IPS-18a (cell line): ENCODE results near the gene PEX26.
"Not testable (repeated sequence)": the region's sequence is repeated elsewhere in the genome, so short reads cannot be mapped to it uniquely, and the experiment has no call there.

Source experiments
- H3K27ac ChIP-seq: one replicate; pipeline ENCODE4 v1.5.1; 2013; ENCODE audit warnings: low read length
- H3K27me3 ChIP-seq: one replicate; pipeline ENCODE4 v1.6.1; 2013; ENCODE audit warnings: mild to moderate bottlenecking, low read length; ENCODE audit not compliant: control insufficient read depth, insufficient read depth
- H3K36me3 ChIP-seq: one replicate; pipeline ENCODE4 v1.6.1; 2013; ENCODE audit warnings: low read depth, low read length; ENCODE audit not compliant: control insufficient read depth
- H3K4me1 ChIP-seq: one replicate; pipeline ENCODE4 v1.6.1; 2013; ENCODE audit warnings: low read depth, low read length; ENCODE audit not compliant: control insufficient read depth
- H3K4me3 ChIP-seq: one replicate; pipeline ENCODE4 v1.5.1; 2013; ENCODE audit warnings: low read length
- H3K9ac ChIP-seq: one replicate; pipeline ENCODE4 v1.6.1; 2013; ENCODE audit warnings: mild to moderate bottlenecking, low read length, moderate library complexity
- H3K9me3 ChIP-seq: one replicate; pipeline ENCODE4 v1.6.1; 2013; ENCODE audit warnings: low read depth, low read length; ENCODE audit not compliant: control insufficient read depth

PEX26 gene

DNA sequence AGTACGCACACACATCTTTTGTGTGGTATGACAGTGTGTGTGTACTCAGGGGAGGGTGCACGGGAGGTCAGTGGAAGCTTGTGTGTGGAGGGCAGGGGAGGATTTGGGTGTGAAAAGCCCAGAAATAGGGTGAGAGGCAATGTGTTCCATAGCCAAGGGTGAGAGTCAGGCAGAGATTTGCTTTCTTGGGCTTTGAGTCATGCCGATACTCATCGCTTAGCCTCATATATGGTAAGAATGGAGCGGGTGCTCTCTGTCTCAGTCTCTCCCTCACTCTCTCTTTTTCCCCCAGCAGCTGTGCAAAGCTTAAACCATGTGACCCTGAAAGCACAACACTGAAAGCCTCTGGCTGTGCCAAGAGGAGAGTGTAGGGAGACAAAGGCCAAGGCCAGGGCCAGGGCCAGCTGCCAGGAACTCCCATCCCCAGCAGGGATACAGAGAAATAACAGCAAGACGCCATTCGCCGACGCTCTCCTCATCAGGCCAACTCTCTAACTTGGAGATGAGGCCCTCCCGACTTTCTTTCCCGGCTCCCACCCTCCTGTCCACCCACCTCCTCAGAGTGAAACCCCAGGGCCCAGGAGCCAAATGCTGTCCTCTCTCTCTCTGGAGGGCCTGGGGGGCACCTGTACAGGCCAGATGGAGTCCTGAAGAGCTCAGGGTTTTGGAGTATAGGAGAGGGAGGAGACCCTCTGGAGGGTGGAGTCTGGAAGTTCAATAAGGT, 33.1 kb upstream of the PEX26 start:
- no peak overlapping the region for H3K4me3 ChIP-seq
- H3K9me3 ChIP-seq = no peaks in the 10 kb centered on the region
- no peaks in the 10 kb centered on the region for H3K27me3 ChIP-seq
- H3K36me3 ChIP-seq = no peaks in the 10 kb centered on the region
- H3K4me1 ChIP-seq = no peaks in the 10 kb centered on the region
- no peak overlapping the region for H3K27ac ChIP-seq
- no peak overlapping the region for H3K9ac ChIP-seq

DNA sequence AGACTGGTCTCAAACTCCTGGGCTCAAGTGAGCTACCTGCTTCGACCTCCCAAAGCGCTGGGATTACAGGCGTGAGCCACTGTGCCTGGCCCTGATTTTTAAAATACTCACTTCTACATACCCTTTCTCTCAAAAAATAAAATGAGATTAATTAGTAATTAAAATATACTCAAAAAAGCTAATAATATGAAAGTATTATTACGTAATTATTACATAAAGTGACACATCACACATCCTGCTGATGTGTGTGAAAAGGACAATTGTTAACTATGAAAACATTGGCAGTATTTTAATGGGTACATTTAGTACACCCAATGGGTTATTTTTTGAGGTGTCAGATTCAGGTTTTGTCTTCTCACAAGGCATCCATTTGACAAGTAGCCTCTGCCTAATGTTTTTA, 32.0 kb upstream of the PEX26 start:
- H3K27ac ChIP-seq = no peak overlapping the region

DNA sequence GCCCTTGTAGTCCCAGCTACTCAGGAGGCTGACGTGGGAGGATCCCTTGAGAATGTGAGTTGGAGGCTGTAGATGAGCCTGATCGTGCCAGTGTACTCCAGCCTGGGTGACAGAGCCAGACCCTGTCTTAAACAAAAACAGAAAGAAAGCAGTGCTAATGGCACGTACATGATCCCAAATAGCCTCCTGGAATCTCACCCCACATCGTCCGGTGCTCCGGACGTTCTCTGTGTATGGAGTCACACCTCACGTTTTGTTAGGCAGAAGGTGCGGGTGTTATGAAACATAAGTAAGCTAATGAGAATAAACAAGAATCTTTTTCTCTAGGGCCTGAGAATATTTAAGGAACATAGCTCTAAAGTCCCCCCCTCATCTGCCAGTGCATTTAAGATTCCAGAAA, 29.7 kb upstream of the PEX26 start:
- Histone ChIP-seq H3K4me1 (no peaks in the 10 kb centered on the region), H3K4me3 (no peak overlapping the region), H3K36me3 (no peaks in the 10 kb centered on the region), H3K27me3 (no peaks in the 10 kb centered on the region), H3K9me3 (no peaks in the 10 kb centered on the region), H3K9ac (no peak overlapping the region), H3K27ac (no peak overlapping the region)

More for the DNA sequence above, 32.0 kb upstream of the PEX26 start:
- Histone ChIP-seq H3K36me3 (no peaks in the 10 kb centered on the region), H3K4me1 (no peaks in the 10 kb centered on the region), H3K4me3 (no peak overlapping the region), H3K9ac (no peak overlapping the region), H3K27me3 (no peaks in the 10 kb centered on the region), H3K9me3 (no peaks in the 10 kb centered on the region)

DNA sequence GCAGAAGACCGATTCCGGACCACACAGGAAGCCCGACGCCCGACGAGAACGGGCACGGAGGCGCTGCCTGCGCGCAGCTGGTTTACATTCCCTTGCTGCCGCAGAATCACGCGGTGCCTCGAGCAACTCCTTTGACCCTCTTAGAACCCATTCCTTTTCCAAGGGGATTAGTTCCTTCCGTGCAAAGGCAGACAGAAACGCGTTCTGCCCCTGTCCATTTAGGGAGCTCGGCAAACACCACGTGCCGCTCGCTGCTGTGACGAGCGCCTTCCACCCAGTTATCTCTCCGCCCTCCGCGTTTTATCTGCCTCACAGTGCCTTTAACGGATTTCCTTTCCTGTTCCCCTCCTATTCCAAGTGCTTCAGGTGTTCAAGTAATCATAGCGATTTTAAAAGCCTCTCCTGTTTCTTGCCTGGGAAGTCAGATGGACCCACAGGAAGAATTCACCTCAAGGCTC, 29.3 kb upstream of the PEX26 start:
- H3K27ac ChIP-seq = no peak overlapping the region
- no peak overlapping the region for H3K9ac ChIP-seq
- H3K27me3 ChIP-seq = no peaks in the 10 kb centered on the region
- no peaks in the 10 kb centered on the region for H3K9me3 ChIP-seq
- H3K4me3 ChIP-seq = no peak overlapping the region
- H3K4me1 ChIP-seq = no peaks in the 10 kb centered on the region
- H3K36me3 ChIP-seq = no peaks in the 10 kb centered on the region

DNA sequence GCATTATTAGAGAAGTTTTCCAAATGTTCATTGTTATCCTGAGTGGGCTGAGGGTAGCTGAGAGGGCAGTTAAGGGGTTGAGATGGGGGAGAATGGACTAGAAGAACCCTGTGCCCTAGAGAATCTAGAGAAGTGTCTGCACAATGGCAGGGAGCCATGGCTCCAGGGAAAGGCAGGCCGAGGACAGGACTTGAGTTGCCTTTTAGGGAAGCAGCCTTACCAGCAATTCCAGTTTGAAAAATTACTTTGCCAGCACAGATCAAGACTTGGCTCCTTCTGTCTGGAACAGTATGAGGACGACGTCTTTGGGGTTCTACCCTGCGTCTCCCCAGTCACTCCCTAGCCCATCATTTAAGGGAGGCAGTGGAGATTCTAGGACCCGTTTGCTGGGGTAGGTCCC, 27.7 kb upstream of the PEX26 start:
- Histone ChIP-seq H3K27ac (no peak overlapping the region), H3K27me3 (no peaks in the 10 kb centered on the region), H3K9ac (no peak overlapping the region), H3K4me3 (no peak overlapping the region), H3K4me1 (no peaks in the 10 kb centered on the region), H3K9me3 (no peaks in the 10 kb centered on the region), H3K36me3 (no peaks in the 10 kb centered on the region)

DNA sequence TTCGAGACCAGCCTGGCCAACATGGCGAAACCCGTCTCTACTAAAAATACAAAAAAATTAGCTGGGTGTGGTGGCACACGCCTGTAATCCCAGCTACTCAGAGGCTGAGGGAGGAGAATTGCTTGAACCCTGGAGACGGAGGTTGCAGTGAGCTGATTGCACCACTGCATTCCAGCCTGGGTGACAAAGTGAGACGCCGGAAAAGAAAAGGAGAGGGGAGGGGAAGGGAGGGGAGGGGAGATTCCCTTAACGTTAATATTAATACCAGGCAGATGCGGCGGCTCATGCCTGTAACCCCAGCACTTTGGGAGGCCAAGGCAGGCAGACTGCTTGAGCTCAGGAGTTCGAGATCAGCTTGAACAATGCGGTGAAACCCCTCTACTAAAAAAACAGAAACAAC, 26.7 kb upstream of the PEX26 start:
- not testable (repeated sequence) for H3K36me3 ChIP-seq, H3K9ac ChIP-seq, H3K9me3 ChIP-seq, H3K27ac ChIP-seq, H3K27me3 ChIP-seq, H3K4me1 ChIP-seq, H3K4me3 ChIP-seq

DNA sequence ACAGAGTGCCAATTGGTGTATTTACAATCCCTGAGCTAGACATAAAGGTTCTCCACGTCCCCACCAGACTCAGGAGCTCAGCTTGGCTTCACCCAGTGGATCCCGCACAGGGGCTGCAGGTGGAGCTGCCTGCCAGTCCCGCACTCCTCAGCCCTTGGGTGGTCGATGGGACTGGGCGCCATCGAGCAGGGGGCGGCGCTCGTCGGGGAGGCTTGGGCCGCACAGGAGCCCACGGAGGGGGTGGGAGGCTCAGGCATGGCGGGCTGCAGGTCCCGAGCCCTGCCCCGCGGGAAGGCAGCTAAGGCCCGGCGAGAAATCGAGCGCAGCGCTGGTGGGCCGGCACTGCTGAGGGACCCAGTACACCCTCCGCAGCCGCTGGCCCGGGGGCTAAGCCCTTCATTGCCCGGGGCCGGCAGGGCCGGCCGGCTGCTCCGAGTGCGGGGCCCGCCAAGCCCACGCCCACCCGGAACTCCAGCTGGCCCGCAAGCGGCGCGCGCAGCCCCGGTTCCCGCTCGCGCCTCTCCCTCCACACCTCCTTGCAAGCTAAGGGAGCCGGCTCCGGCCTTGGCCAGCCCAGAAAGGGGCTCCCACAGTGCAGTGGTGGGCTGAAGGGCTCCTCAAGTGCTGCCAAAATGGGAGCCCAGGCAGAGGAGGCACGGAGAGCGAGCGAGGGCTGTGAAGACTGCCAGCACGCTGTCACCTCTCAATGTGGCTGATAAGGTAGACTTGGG, 24.4 kb upstream of the PEX26 start:
- H3K9ac ChIP-seq, H3K27ac ChIP-seq, H3K9me3 ChIP-seq, H3K36me3 ChIP-seq, H3K4me1 ChIP-seq, H3K27me3 ChIP-seq, H3K4me3 ChIP-seq: not testable (repeated sequence)

DNA sequence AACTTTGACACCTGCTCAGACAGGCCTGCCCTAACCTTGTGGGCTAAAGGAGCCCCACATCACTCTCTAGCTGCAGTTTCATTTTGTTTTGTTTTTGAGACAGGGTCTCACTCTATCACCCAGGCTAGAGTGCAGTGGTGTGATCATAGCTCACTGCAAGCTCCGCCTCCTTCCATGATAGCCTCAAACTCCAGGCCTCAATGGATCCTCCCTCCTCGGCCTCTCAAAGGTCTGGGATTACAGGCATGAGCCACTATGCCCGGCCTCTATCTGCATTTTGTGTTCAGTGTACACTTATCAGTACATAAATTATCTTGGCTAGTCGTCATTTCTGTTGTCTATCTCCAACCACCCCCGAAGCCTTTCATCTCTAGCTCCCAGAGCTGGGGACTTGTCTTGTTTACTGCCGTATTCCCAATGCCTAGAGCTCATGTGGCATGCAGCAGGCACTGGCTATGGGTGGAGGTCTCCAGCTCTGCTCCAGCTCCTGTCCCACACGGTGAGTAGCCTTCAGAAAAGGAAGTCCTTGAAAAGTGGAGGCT, 22.1 kb upstream of the PEX26 start:
- Histone ChIP-seq H3K9me3 (no peaks in the 10 kb centered on the region), H3K4me3 (no peak overlapping the region), H3K27me3 (no peaks in the 10 kb centered on the region), H3K4me1 (no peaks in the 10 kb centered on the region), H3K27ac (no peak overlapping the region), H3K36me3 (no peaks in the 10 kb centered on the region), H3K9ac (no peak overlapping the region)

DNA sequence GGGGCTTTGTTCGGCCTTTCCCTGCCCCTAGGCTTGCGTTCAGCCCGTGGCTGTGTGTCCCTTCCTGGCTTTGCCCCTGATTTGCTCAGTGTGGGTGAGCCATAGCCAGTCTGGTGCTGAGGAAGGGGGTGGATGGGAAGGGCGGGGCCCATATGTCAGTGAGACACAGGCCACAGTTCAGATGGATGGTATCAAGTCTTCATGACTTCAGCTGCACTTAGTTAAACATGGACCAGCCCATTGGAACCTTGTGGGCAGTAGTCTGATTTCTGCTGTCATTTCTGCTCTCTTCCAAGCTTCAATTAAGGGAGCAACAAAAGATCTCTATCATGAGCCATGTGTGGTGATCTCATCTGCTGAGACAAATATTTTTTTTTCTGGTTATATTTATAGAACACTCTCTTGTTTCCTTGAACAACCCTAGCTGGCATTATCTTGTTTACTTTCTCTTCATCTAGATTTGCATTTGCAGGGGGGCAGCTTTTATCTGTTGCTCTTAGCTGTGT, 21.6 kb upstream of the PEX26 start:
- no peak overlapping the region for H3K9ac ChIP-seq
- H3K9me3 ChIP-seq = no peaks in the 10 kb centered on the region
- no peak overlapping the region for H3K27ac ChIP-seq
- no peaks in the 10 kb centered on the region for H3K27me3 ChIP-seq
- H3K4me1 ChIP-seq = no peaks in the 10 kb centered on the region
- no peak overlapping the region for H3K4me3 ChIP-seq
- H3K36me3 ChIP-seq = no peaks in the 10 kb centered on the region

DNA sequence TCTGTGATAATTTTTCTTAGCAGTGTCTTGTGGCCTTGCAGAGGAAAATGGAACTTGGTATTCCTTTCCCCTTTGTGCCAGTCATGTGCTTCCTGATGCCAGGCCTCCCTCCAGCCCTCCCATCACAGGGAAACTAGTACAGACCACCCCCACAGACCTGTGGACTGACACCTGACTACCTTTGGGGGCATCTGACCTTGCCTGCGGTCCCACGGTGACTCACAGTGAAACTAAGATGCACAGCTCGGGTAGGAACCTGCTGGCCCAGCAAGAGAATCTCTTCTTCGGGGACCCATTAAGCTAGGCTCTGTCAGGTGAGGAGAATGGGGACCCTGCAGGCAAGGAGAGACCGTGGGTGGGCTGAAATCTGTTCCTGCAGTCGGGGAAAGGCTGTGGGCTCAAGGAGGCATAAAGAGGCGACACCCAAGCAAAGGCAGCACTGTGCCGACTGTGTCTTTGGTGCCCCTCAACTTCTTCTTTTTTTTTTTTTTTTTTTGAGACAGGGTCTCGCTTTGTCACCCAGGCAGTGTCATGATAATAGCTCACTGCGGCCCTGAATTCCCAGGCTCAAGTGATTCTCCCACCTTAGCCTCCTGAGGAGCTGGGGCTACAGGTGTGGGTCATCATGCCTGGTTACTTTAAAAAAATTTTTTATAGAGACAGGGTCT, 20.8 kb upstream of the PEX26 start:
- Histone ChIP-seq H3K4me1 (no peaks in the 10 kb centered on the region), H3K27me3 (no peaks in the 10 kb centered on the region), H3K4me3 (no peak overlapping the region), H3K9ac (no peak overlapping the region), H3K36me3 (no peaks in the 10 kb centered on the region), H3K27ac (no peak overlapping the region), H3K9me3 (no peaks in the 10 kb centered on the region)

DNA sequence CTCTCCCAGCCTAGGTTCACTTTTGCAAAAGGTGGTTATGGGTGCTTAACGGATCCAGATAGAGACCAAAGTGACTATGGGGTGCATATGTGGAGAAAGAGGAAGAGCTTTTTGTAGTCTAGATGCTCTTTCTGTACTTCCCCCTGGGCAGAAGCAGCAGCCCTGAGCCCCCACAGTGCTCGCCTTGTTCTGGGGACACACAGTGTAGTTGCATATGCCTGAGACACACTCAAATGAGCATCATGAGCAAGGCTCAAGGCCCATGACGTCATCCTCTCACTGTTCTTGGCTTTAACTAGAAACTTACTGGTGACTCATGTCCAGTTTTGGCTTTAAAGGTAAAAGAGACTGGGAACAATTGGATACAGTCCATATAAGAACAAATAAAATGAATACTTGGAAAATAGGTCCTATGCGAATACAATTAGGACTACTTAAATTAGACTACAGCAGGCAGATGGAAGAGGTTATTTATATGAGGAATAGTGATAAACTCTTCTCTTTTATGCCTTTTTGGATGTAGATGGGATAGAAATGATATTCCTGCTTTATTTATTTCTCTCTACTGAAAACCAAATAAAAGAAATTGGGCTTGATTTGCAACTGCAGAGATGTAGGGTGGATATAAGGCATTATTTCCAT, 20.1 kb upstream of the PEX26 start:
- no peak overlapping the region for H3K27ac ChIP-seq
- H3K27me3 ChIP-seq = no peaks in the 10 kb centered on the region
- H3K36me3 ChIP-seq = no peaks in the 10 kb centered on the region
- no peaks in the 10 kb centered on the region for H3K4me1 ChIP-seq
- H3K9me3 ChIP-seq = no peaks in the 10 kb centered on the region
- H3K4me3 ChIP-seq = no peak overlapping the region
- H3K9ac ChIP-seq = no peak overlapping the region
